Panc1 (cell line): ENCODE measurements around the gene GUCY2D.

Experiments
- CTCF ChIP-seq: fragments of 450-650 bp; IDR thresholded peaks from 2 replicates; pipeline ENCODE4 v1.5.1; 2017; ENCODE audit warnings: mild to moderate bottlenecking
- POLR2AphosphoS5 ChIP-seq: IDR thresholded peaks from 2 replicates; pipeline ENCODE4 v1.6.1; 2012; ENCODE audit warnings: mild to moderate bottlenecking, low read depth, low read length, moderate library complexity
- SIN3A ChIP-seq: IDR thresholded peaks from 2 replicates; pipeline ENCODE4 v1.6.1; 2012; ENCODE audit warnings: low read depth, mild to moderate bottlenecking, low read length, moderate library complexity, borderline replicate concordance; ENCODE audit not compliant: insufficient read depth
- TCF7L2 ChIP-seq: IDR thresholded peaks from 2 replicates; pipeline ENCODE4 v1.6.1; 2011; ENCODE audit warnings: mild to moderate bottlenecking, low read depth, low read length, inconsistent platforms

DNA sequence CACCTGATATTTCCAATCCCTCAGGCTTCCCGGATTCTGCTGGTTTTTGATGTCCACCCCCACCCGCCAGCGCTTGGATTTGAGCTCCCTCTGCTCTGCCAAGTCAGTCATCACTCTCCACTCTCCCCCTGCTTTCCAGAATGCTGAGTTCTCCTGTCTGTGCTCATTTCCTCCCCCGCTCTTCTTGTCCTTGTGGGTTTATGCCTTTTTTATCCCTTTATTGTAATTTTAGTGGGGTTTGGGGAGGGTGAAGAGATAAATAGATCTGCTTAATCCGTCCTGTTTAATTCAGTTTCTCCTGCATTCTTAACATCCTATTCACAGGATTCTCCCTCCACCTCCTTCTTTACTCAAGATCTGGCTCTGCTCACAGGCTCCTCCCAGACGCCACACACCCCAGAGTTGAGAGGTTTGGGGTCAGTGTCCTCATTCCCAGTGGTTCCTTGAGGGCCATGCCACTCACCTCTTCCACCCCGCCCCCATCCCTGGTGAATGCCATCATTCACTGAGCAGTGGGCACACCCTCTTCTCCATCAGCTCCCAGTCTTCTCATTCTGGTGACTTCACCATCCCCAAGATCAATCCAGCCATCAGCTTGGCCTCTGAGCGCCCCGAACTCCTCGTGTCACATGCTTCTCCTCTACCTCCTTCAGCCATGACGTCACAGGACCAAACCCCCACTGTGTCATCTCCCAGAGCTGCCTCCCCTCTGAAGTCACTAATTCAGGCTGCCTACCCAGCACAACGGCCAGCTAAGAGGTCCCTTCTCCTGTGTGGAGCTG is 15.1 kb upstream of the GUCY2D start:
- TF ChIP-seq TCF7L2, result no peak
- TF ChIP-seq POLR2AphosphoS5, result no peak
- TF ChIP-seq CTCF, result no peak
- no peak for TF ChIP-seq SIN3A
